Left renal cortex interstitium (tissue), 4 donors: ENCODE data around the gene SUMO2. TPM values are rescaled to one million over a fixed set of nuclear protein-coding genes. Genes with fewer than 3 reads are reported as not detected.
"Not testable (repeated sequence)": the region's sequence is repeated elsewhere in the genome, so short reads cannot be mapped to it uniquely, and the experiment has no call there.

Experiments
- DNase-seq, 4 donors: peaks; one replicate each; pipeline ENCODE4 v3.0.0-alpha.2; 2013; ENCODE audit warnings: low read depth in 4 of 4, low spot score in 2 of 4, missing footprints in 1 of 4
- polyA plus RNA-seq, 4 donors: library from polyadenylated mRNA; unstranded; fragments of 120-200 nt; gene quantifications; one replicate each; pipeline ENCODE4 v1.2.1, GENCODE V29; 2013; ENCODE audit not compliant: insufficient read length in 4 of 4

The SUMO2 gene
- polyA plus RNA-seq, 4 donors = 626 to 750 (median 696) TPM

GRCh38 chr17:75151930-75152329, 30.8 kb downstream of the SUMO2 start:
- peak in 1 of 4 donors; percentile 13 for DNase-seq

GRCh38 chr17:75147878-75148546, 34.7 kb downstream of the SUMO2 start:
- no peak for DNase-seq

- no peak for DNase-seq
Observed at GRCh38 chr17:75146592-75146991, 36.2 kb downstream of the SUMO2 start.

- DNase-seq = no peak
Observed at GRCh38 chr17:75144816-75145512, 37.8 kb downstream of the SUMO2 start.

GRCh38 chr17:75142236-75142971, 40.4 kb downstream of the SUMO2 start:
- no peak for DNase-seq

- no peak for DNase-seq
Observed at GRCh38 chr17:75138519-75138918, 44.2 kb downstream of the SUMO2 start.

GRCh38 chr17:75137762-75138161, 45.0 kb downstream of the SUMO2 start:
- not testable (repeated sequence) for DNase-seq

GRCh38 chr17:75135946-75136345, 46.8 kb downstream of the SUMO2 start:
- no peak for DNase-seq

GRCh38 chr17:75135452-75135851, 47.3 kb downstream of the SUMO2 start:
- no peak for DNase-seq

- not testable (repeated sequence) for DNase-seq
Observed at GRCh38 chr17:75133607-75134347, 49.0 kb downstream of the SUMO2 start.

GRCh38 chr17:75133001-75133400, 49.8 kb downstream of the SUMO2 start:
- no peak for DNase-seq

GRCh38 chr17:75132018-75133000, 50.5 kb downstream of the SUMO2 start:
- not testable (repeated sequence) for DNase-seq

GRCh38 chr17:75131278-75132017, 51.3 kb downstream of the SUMO2 start, which contains the start of gene NT5C:
Gene NT5C, minus strand, starts transcription at chr17:75131742. Its CDS starts 35 bp downstream, at chr17:75131707.
- peak in 3 of 4 donors; percentile 60 to 82 (median 78) for DNase-seq

GRCh38 chr17:75130632-75131277, 52.0 kb downstream of the SUMO2 start:
- DNase-seq = peak in 2 of 4 donors; percentile 45 to 66

GRCh38 chr17:75130059-75130631, 52.6 kb downstream of the SUMO2 start:
- no peak for DNase-seq

- DNase-seq = no peak
Observed at GRCh38 chr17:75129576-75129975, 53.2 kb downstream of the SUMO2 start.

GRCh38 chr17:75128694-75129505, 53.9 kb downstream of the SUMO2 start:
- no peak for DNase-seq
